MM.1S (cell line): Measurements from ENCODE around the gene JADE2.

Experiments used
- DNase-seq: peaks from one replicate; pipeline ENCODE4 v3.0.0-alpha.2; 2015
- H2AFZ ChIP-seq: fragments of 300-600 bp; sonication (generic); 2 replicates; pipeline ENCODE4 v1.6.0; 2016; ENCODE audit warnings: antibody characterized with exemption, low read length
- H3F3A ChIP-seq: fragments of 300-600 bp; sonication (generic); 2 replicates; pipeline ENCODE4 v1.6.1; 2016; ENCODE audit warnings: mild to moderate bottlenecking, antibody characterized with exemption, low read length, moderate library complexity, mixed read lengths; ENCODE audit not compliant: insufficient read depth
- H3K27ac ChIP-seq: fragments of 300-600 bp; sonication (generic); 2 replicates; pipeline ENCODE4 v1.5.1; 2016; ENCODE audit warnings: mild to moderate bottlenecking, low read length
- H3K27me3 ChIP-seq: fragments of 300-600 bp; sonication (generic); replicated peaks from 2 replicates; pipeline ENCODE4 v1.6.0; 2016; ENCODE audit warnings: low read length; ENCODE audit not compliant: insufficient read depth
- H3K36me3 ChIP-seq: fragments of 300-600 bp; sonication (generic); replicated peaks from 2 replicates; pipeline ENCODE4 v1.6.1; 2016; ENCODE audit warnings: mild to moderate bottlenecking, low read length, mixed read lengths; ENCODE audit not compliant: insufficient read depth
- H3K4me1 ChIP-seq: fragments of 300-600 bp; sonication (generic); 2 replicates; pipeline ENCODE4 v1.6.1; 2016; ENCODE audit warnings: low read length, mixed read lengths
- H3K4me2 ChIP-seq: fragments of 300-600 bp; sonication (generic); 2 replicates; pipeline ENCODE4 v1.6.0; 2016; ENCODE audit warnings: low read depth, low read length
- H3K4me3 ChIP-seq: fragments of 300-600 bp; sonication (generic); 2 replicates; pipeline ENCODE4 v1.5.1; 2016; ENCODE audit warnings: low read length, mixed read lengths
- H3K79me2 ChIP-seq: fragments of 300-600 bp; sonication (generic); 2 replicates; pipeline ENCODE4 v1.6.1; 2016; ENCODE audit warnings: mixed run types, low read length, mixed read lengths
- H3K9ac ChIP-seq: fragments of 300-600 bp; sonication (generic); 2 replicates; pipeline ENCODE4 v1.6.1; 2016; ENCODE audit warnings: low read length, mixed read lengths
- H3K9me2 ChIP-seq: fragments of 300-600 bp; sonication (generic); replicated peaks from 2 replicates; pipeline ENCODE4 v1.6.1; 2016; ENCODE audit warnings: mild to moderate bottlenecking, low read length, mixed read lengths; ENCODE audit not compliant: insufficient read depth
- H3K9me3 ChIP-seq: fragments of 300-600 bp; sonication (generic); replicated peaks from 2 replicates; pipeline ENCODE4 v1.6.1; 2016; ENCODE audit warnings: mild to moderate bottlenecking, low read length, mixed read lengths; ENCODE audit not compliant: insufficient read depth
- H4K20me1 ChIP-seq: fragments of 300-600 bp; sonication (generic); 2 replicates; pipeline ENCODE4 v1.6.1; 2016; ENCODE audit warnings: mild to moderate bottlenecking, low read length, moderate library complexity, mixed read lengths; ENCODE audit not compliant: insufficient read depth
- CTCF ChIP-seq: fragments of 300-600 bp; sonication (generic); IDR thresholded peaks from 2 replicates; pipeline ENCODE4 v1.5.1; 2016; ENCODE audit warnings: antibody characterized with exemption, low read length, mixed read lengths
- EZH2 ChIP-seq: fragments of 300-600 bp; sonication (generic); optimal IDR thresholded peaks from 2 replicates; pipeline ENCODE3; 2017; ENCODE audit warnings: low read depth, mild to moderate bottlenecking, antibody characterized with exemption, low read length, mixed read lengths
- EZH2phosphoT487 ChIP-seq: fragments of 300-600 bp; sonication (generic); IDR thresholded peaks from 2 replicates; pipeline ENCODE4 v1.6.1; 2018; ENCODE audit warnings: antibody characterized with exemption, low read length

Gene JADE2

GRCh38 chr5:134534058-134534725 lies 8.7 kb downstream of the JADE2 start:
- no peak overlapping the region for H3K4me3 ChIP-seq
- H3K9me3 ChIP-seq, result no peaks in the 10 kb centered on the region
- no peak for DNase-seq
- H4K20me1 ChIP-seq, result no peaks in the 10 kb centered on the region; the same call in 1 of the 2 replicates
- H3K27ac ChIP-seq, result no peak overlapping the region
- no peaks in the 10 kb centered on the region for H3F3A ChIP-seq
- no peak overlapping the region for H2AFZ ChIP-seq
- H3K9ac ChIP-seq, result no peak overlapping the region
- no peaks in the 10 kb centered on the region for H3K27me3 ChIP-seq
- peaks cover 42% of the 10 kb centered on the region for H3K79me2 ChIP-seq
- H3K4me2 ChIP-seq, result no peak overlapping the region
- H3K36me3 ChIP-seq, result no peaks in the 10 kb centered on the region
- TF ChIP-seq EZH2phosphoT487 (no peak), CTCF (no peak), EZH2 (no peak)
- no peaks in the 10 kb centered on the region for H3K9me2 ChIP-seq
- no peaks in the 10 kb centered on the region for H3K4me1 ChIP-seq

GRCh38 chr5:134534726-134535110 lies 9.2 kb downstream of the JADE2 start:
- Histone ChIP-seq H3F3A (no peaks in the 10 kb centered on the region), H2AFZ (no peak overlapping the region), H3K4me2 (no peak overlapping the region), H3K9me2 (no peaks in the 10 kb centered on the region), H3K27me3 (no peaks in the 10 kb centered on the region), H3K4me1 (no peaks in the 10 kb centered on the region), H3K36me3 (no peaks in the 10 kb centered on the region), H3K4me3 (no peak overlapping the region), H3K27ac (no peak overlapping the region), H3K79me2 (peaks cover 36% of the 10 kb centered on the region), H3K9me3 (no peaks in the 10 kb centered on the region), H4K20me1 (no peaks in the 10 kb centered on the region; the same call in 1 of the 2 replicates), H3K9ac (no peak overlapping the region)
- TF ChIP-seq EZH2, result no peak
- TF ChIP-seq EZH2phosphoT487, result no peak
- DNase-seq, result no peak

GRCh38 chr5:134536876-134537275 lies 11.4 kb downstream of the JADE2 start:
- H3K4me2 ChIP-seq, result no peak overlapping the region
- no peak for TF ChIP-seq CTCF
- no peak for TF ChIP-seq EZH2phosphoT487
- no peak for TF ChIP-seq EZH2
- no peak overlapping the region for H3K27ac ChIP-seq
- H3K4me1 ChIP-seq, result no peaks in the 10 kb centered on the region
- H3K27me3 ChIP-seq, result no peaks in the 10 kb centered on the region
- no peaks in the 10 kb centered on the region for H3F3A ChIP-seq
- no peak overlapping the region for H3K9ac ChIP-seq
- no peaks in the 10 kb centered on the region for H4K20me1 ChIP-seq
- H3K9me2 ChIP-seq, result no peaks in the 10 kb centered on the region
- H3K4me3 ChIP-seq, result no peak overlapping the region
- H3K36me3 ChIP-seq, result no peaks in the 10 kb centered on the region
- peaks cover 20% of the 10 kb centered on the region for H3K79me2 ChIP-seq
- no peak for DNase-seq
- H2AFZ ChIP-seq, result no peak overlapping the region
- H3K9me3 ChIP-seq, result no peaks in the 10 kb centered on the region

- H3K9ac ChIP-seq, result no peak overlapping the region
- H3K79me2 ChIP-seq, result peaks cover 16% of the 10 kb centered on the region
- TF ChIP-seq CTCF, result no peak
- no peak for TF ChIP-seq EZH2phosphoT487
- no peak for TF ChIP-seq EZH2
- no peaks in the 10 kb centered on the region for H3F3A ChIP-seq
- H2AFZ ChIP-seq, result no peak overlapping the region
- no peaks in the 10 kb centered on the region for H3K36me3 ChIP-seq
- H3K4me1 ChIP-seq, result no peaks in the 10 kb centered on the region
- no peak overlapping the region for H3K4me2 ChIP-seq
- no peak overlapping the region for H3K4me3 ChIP-seq
- H3K9me3 ChIP-seq, result no peaks in the 10 kb centered on the region
- no peak overlapping the region for H3K27ac ChIP-seq
- H4K20me1 ChIP-seq, result no peaks in the 10 kb centered on the region
- H3K9me2 ChIP-seq, result no peaks in the 10 kb centered on the region
- no peak for DNase-seq
- no peaks in the 10 kb centered on the region for H3K27me3 ChIP-seq
Observed at GRCh38 chr5:134537297-134537696, 11.8 kb downstream of the JADE2 start.
